Activated T-cell treated with anti-CD3 and anti-CD28 coated beads for 48 hours (primary cell): ENCODE data around the gene CAMTA1.

ENCODE experiments used
- DNase-seq: peaks from one replicate; pipeline ENCODE4 v3.0.0-alpha.2; 2020; ENCODE audit warnings: low read depth

The CAMTA1 gene

GRCh38 chr1:7256526-7256925, 471.3 kb downstream of the CAMTA1 start:
- DNase-seq, result no peak

- no peak for DNase-seq
Measured at GRCh38 chr1:7257225-7257624, 472.0 kb downstream of the CAMTA1 start.

DNA sequence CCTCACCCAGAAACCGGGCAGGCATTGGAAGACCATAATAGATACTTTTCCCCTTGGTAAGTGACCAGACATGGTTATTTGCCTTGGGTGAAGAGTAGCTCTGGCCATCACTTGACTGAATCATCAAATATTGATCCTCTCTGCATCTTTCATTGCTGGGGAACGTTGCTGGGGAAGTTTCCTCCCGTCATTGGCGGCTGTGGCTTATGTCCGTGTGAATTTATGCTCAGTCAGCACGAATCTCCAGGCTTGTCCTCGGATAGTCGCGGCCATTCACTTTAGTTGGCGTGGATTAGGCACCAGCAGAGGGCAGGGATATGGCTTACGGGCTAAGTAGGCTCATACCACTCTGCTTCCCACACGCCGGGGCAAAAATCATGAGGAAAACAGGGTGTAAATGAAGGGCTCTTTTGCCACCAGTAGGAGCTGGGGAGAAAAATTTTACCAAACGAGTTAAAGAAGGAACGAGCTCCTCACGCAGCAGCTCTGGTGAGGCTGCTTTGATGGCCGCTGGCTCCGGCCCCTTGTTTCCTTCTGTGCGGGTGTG, 473.4 kb downstream of the CAMTA1 start:
- no peak for DNase-seq

GRCh38 chr1:7259955-7260354, 474.7 kb downstream of the CAMTA1 start:
- no peak for DNase-seq

DNA sequence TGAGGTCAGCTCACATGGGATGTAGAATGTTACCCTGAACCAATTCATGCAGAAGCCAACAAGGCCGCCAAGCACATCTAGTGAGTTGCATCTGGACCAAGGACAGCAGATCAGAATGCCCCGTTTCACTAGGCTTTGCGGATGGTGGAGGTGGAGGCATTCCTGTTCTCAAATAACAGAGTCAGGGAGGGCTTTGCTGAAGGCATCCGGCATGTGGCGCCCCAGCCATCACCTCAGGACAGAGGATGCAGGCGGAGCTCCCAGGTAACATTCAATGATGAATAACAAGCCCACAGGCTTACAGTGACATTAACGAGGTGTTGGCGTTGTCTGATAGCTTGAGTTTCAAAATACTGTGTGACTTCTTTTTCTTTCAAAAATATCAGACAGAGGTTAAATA, 476.2 kb downstream of the CAMTA1 start:
- DNase-seq, result no peak

GRCh38 chr1:7262611-7263010, 477.4 kb downstream of the CAMTA1 start:
- DNase-seq, result no peak

GRCh38 chr1:7263021-7263960, 478.0 kb downstream of the CAMTA1 start:
- no peak for DNase-seq

DNA sequence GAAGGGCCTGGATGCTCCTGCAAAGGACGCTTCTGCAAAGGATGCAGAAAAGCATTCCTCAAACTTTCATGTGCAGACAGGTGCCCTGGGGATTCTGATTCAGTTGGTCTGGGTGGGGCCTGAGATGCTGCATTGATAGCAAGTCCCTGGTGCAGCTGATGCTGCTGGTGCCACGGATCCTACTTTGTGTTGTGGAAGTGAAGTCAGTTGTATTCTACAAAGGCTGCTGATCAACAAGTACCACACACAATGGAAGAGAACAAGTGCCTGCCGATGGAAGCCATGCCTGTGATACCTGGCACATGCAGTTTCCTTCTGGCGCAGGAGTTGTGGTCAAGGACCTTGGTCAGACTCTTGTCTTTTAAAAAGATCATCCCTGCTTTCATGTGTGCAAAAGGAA, 478.8 kb downstream of the CAMTA1 start:
- DNase-seq, result no peak

DNA sequence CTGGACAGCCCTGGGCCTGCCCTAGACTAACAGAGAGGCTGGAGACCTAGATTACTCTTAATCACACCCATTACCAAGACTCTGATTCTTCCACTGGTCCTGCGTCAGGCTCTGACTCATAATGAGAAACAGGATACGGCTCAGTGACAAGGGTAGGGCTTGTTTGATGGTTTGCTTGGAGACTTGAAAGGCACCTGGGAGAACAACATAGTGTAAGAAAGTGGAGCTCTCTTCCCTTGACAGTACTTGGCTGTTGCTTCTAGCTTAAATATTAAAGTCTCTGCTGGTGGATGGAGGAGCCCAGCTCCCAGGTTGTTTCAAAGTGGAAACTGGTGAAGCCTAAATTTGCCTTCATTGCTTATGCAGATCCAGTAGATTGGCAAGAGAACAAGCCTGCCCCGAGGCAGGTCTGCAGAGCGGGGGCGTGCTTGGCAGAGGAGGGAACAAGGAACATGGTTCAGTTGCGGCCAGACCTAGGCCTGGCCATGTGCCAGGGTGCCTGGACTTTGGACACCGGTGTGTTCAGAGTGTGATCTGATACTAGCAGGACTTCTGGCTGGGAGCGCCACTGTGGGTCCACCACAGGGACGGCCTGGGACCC, 480.6 kb downstream of the CAMTA1 start:
- no peak for DNase-seq

DNA sequence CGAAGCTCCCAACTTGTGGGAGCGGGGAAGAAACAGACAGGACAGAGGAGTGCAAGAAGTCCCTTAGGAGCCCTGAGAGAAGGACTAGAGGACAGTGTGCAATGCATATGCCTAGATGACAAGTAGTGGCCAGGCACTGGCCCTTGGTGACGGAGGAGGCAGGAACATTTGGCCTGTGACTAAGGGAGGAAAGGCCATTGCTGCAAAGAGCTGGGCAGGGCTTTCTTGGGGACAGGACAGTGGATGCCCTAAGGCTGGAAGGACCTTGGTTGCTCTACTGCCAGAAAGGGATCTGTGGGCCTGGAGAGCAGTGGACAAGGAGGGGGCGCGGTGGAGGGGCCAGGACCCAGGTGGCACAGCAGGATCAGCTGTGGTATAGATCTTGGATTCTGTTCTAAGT, 481.3 kb downstream of the CAMTA1 start:
- no peak for DNase-seq

GRCh38 chr1:7267493-7267892, 482.2 kb downstream of the CAMTA1 start:
- DNase-seq, result no peak

- no peak for DNase-seq
Measured at GRCh38 chr1:7268983-7269382, 483.7 kb downstream of the CAMTA1 start.

DNA sequence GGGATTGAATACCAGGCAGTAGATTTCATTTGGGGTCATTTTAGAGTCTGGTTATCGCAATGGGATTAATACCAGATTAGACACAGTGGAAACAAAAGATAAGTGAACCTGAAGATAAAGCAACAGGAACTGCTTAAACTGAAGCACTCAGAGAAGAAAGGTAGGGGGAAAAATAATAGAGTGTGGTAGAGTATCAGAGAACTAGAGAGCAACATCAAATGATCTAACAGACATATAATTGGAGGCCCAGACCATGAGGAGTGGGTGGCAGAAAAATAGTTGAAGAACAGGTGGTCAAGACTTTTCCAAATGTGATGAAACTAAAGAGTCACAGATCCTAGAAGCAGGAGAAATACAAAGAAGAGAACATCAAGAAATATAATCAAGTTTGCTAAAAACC, 484.3 kb downstream of the CAMTA1 start:
- no peak for DNase-seq

GRCh38 chr1:7274256-7274655, 489.0 kb downstream of the CAMTA1 start:
- no peak for DNase-seq

GRCh38 chr1:7278045-7278444, 492.8 kb downstream of the CAMTA1 start:
- no peak for DNase-seq

DNA sequence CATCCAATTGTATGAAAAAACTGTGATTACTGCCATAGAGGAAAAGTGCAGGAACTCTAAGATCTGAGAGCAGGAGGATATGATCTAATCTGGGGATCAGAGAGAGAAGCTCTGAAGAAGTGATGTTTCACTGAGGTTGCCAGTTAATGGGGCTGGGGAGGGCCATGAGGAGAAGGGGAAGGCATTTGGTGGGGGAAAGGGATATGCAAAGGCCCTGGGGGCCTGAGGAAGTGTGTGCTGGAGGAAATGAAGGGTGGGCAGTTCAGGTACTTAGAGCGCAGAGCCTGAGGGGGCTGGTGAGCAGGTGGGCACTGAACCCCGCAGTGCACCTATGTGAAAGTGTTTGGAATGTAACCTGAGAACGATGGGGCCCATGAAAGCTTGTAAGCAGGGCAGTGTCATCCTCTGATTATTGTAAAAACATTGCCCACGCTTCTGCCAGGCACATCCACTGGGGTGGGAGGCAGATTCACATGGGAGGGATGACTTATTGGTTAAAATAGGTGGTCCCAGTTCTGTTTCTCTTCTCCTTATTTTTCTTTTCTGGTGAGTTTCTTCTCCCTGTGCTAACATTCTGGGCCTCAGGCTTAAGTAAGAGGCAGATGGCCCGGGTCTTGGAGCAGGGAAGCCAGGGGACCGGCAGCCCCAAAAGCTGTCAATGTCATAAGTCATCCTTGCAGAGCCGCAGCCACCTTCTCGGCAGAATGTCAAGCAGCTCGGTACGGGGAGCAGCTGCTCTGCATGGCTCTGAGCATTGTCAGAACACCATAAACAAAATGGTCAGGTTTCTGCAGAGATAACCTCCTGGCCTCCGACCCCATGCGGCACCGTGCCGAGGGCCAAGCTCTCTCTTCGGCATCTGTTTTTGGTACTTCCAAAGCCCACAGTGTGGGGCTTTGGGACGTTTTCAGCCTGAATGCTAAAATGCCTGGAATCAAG, 493.8 kb downstream of the CAMTA1 start:
- DNase-seq, result no peak

GRCh38 chr1:7279769-7280168, 494.5 kb downstream of the CAMTA1 start:
- no peak for DNase-seq

- DNase-seq, result no peak
Measured at GRCh38 chr1:7280347-7280960, 495.2 kb downstream of the CAMTA1 start.

DNA sequence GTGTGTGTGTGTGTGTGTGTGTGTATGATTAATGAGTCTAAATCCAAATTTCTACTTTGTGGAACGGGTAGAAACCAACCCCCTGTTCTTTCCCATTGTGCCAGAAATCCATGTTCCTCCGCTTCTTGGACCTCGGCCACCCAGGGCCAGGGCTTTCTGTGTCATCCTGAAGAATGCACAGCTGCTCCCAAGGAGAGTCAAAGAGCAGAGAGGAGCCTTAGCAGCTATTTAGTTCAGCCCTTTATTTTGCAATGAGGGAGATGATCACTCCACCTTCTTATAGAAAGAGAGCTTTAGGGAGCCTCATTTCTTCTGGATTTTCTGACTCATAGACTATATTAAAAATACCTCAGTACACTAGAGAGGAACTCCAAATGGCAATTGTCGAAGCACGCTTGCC, 496.6 kb downstream of the CAMTA1 start:
- no peak for DNase-seq

DNA sequence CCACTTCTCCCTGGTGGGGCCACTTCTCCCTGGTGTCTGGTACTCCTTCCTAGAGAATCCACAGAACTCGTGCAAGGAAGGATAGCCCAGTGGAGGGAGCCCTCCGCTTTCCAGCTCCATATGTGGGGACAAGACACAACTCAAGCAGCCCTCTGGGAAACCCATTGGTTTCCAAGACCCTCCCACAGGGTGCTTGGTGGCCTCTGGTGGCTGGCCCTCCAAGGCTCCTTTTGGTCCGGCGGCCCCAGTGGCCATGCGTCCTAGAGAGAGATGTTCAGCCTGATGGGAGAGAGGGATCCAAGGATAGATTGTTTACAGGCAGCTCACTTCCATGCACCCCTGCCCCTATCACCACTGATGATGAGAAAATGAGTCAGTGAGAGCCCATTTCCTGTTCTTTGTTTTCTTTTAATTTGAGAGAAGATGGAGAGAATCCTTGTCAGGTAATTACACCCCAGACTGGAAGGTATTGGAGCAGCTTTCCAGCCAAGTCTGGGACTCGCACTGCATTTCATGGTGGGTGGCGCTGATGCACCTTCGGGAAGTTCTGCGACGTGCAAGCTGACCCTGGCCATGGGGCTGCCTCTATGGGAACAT, 499.7 kb downstream of the CAMTA1 start:
- DNase-seq, result no peak

DNA sequence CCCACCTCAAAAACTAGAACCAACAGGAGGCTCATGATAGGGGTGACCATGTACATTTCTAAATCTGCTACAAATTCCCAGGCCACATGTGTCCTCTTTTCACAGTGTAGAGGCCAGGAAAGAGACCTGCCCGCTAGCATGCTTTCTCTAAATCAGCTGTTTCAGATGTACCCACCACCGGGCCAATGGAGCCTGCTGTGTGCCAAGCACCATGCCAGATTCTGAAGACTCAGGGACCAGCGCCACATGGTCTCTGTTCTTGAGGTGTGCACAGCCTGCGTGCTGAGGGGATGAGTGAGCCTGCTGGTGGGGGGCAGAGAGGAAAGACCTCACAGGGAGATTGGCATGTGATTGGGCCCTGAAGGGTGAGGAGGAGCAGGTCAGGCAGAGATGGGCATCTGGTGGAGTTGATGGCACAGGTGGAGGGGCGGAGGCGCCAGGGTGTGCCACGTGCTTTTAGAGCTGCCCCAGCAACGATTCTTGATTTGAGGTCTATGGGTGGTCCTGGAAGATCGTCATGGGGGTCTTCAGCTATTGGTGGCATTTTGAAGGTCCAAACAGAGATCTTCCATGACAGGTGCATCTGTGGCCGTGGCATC, 500.7 kb downstream of the CAMTA1 start:
- no peak for DNase-seq
